Hematopoietic multipotent progenitor cell (in vitro differentiated cells): ENCODE data around the gene THAP2. TPM values are rescaled to one million over a fixed set of nuclear protein-coding genes. Genes with fewer than 3 reads are reported as not detected.
"Not testable (repeated sequence)": the region's sequence is repeated elsewhere in the genome, so short reads cannot be mapped to it uniquely, and the experiment has no call there.

Experiments used
- DNase-seq, 3 donors: peaks; one replicate each; pipeline ENCODE4 v3.0.0-alpha.2; 2011 to 2015; ENCODE audit warnings: low read depth in 2 of 3, low spot score in 2 of 3
- total RNA-seq: library from RNA; depleted of rRNA; stranded (reverse); fragments of >200 nt; gene quantifications from one replicate; pipeline ENCODE4 v1.2.3, GENCODE V29; 2012

THAP2 gene
- total RNA-seq, 1 donor, result 1.6 TPM

DNA sequence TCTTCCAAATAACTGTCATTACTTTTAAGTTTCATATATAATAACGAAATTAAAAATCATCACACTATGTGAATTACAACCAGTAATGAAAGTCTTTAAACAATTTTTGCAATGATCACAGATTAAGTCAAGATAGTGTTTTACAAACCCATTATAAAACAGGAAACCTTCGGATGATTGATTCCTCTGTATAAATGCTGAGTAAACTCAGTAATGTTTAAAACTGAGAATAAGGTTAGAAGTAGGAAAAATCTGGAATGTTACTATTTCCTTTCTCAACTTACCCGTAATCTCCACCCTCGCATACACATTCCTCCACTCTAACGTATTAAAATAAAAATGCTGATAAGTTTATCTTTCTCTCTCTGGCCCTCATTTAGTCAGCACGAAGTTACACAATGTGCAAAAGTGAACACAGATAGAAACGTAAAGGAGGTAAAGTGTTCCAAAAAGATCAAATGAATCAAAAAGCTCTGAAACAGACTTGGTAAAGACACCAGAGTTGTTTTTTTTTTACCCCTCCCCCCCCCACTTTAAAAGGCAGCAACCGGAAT lies 2.0 kb upstream of the THAP2 start:
- no peak for DNase-seq

DNA sequence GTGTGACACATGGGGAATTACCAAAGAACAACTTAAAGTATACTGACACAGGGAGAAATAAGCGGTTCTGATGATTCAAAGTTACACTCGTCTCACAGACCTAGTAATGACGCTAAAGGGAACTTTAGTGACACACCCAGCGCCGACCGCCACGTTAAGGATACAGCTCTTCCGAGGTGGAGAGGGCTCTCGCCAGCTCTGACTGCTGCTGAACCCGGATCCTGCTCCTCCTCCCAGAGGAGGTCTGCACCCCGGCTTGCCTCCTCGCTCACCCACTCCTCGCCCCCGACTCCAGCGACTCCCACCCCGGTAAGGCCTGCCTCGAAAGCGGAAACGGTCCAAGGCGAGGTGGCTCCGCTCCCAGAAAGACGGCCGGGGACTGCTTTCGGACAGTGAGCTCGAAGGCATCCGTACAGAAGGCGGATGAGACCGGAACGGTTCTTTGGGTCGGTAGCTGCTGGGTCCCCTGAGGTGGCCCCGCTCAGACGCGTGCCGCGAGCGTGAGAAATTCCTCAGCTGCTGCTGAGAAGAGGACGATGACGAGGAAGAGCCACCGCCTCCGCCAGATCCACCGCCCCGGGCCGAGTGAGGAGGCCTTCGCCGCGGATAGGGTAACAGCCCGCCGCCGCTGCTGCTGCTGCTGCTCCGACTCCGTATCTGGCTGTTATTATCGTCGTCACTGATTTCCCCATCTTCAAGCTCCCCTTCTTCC lies 1.1 kb upstream of the THAP2 start:
- DNase-seq, result peak; percentile 57 to 68 (median 61)

DNA sequence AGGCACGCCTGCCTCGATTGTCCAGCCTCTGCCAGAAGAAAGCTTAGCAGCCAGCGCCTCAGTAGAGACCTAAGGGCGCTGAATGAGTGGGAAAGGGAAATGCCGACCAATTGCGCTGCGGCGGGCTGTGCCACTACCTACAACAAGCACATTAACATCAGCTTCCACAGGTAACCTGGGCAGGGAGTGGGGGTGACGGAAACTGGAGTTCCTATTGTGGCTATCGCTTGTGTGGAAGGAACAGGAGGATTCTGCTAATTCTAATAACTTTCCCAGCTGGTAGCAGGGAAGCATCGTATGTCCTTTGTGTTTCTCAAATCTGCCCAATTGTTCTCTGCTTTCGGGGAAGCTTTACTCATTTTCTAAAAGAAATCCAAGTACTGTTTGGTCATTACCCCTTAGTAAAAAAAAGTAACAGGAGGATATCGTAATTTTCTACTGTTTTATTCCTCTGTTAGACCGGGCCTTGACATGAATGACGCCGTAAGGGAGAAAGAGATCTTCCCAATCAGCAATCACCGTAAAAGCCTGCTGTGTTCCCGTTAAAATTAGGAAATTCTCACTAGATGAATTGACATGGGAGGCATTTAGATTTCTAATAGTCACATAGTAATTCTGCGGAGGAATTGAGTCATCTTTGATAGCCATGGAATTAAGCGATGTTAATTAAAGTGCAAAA lies 449 bp downstream of the THAP2 start:
- no peak for DNase-seq

GRCh38 chr12:71665090-71665463 lies 976 bp downstream of the THAP2 start:
- DNase-seq, result no peak

- DNase-seq, result no peak
Measured at GRCh38 chr12:71666259-71666658, 2.2 kb downstream of the THAP2 start.

- no peak for DNase-seq
Measured at GRCh38 chr12:71671311-71671710, 7.2 kb downstream of the THAP2 start.

DNA sequence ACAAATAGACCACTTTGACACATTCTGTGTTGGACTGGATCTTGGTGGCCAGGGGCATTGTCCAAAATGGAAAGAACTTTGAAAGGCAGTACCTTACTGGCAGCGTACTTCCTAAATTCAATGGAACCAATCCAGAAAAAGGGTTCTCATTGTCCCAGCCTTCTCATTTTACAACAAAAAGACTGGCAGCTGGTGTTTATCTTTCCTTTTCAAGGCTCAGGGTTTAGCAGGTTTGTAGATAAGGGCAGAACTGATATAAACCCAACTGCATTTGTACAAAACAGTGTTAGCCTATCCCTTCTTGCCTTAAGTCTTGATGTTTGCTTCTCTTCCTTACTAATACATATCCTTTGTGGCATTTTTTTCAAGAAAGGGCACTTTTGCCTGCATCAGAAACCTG lies 7.7 kb downstream of the THAP2 start:
- no peak for DNase-seq

GRCh38 chr12:71682466-71682865 lies 18.4 kb downstream of the THAP2 start:
- DNase-seq, result peak in 1 of 3 donors; percentile 25

DNA sequence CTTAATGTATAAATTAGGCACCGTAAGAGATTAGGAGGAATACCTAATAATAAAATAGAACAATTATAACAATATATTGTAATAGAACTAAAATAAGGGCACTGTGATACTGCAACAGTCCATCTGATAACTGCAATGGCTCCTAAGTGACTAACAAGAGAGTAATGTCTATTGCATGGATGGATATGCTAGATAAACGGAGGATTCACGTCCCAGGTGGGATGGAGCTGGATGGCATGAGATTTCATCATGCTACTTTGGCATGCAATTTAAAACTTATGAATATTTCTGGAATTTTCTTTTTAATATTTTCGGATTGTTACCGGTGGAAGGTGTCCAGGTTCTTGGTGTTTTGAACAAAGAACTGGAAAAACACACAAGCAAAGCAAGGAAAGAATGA lies 19.5 kb downstream of the THAP2 start:
- DNase-seq, result no peak

- peak in 2 of 3 donors; percentile 45 to 62 for DNase-seq
Measured at GRCh38 chr12:71684081-71684480, 20.0 kb downstream of the THAP2 start.

DNA sequence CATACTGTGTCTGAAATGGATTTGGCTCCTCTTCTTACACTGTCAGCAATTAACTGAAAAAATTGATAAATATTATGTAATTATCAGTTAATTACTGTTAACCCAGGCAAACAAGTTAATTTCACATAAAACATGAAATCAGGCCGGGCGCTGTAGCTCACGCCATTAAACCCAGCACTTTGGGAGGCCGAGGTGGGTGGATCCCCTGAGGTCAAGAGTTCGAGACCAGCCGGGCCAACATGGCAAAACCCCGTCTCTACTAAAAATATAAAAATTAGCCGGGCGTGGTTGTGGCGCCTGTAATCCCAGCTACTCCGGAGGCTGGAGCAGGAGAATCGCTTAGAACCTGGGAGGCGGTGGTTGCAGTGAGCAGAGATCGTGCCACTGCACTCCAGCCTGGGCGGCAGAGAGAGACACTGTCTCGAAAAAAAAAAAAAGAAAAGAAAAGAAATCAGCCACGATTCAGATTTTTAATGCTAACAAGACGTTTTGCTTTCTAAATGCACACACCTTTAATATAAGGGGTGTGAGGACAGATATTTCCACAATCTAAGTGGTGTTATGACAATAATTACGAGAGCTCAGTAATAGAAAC lies 21.3 kb downstream of the THAP2 start:
- no peak for DNase-seq

GRCh38 chr12:71685914-71686657 lies 22.0 kb downstream of the THAP2 start, which contains the start of gene TMEM19:
TSS of gene TMEM19 (plus strand) at chr12:71686082. CDS start at chr12:71686681, 599 bp downstream.
- peak; percentile 67 to 90 (median 89) for DNase-seq

- DNase-seq, result no peak
Measured at GRCh38 chr12:71686658-71687025, 22.5 kb downstream of the THAP2 start.

DNA sequence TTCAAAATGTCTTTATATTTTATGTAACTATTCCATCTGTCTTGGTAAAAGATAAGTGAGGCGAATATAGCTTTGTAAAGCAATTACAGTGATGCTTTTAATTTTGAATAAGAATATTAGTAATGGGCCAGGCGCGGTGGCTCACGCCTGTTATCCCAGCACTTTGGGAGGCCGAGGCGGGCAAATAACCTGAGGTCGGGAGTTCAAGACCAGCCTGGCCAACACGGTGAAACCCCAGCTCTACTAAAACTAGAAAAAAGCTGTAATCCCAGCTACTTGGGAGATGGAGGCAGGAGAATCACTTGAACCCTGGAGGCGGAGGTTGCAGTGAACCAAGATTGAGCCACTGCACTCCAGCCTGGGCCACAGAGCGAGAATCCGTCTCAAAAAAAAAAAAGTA lies 23.1 kb downstream of the THAP2 start:
- not testable (repeated sequence) for DNase-seq

GRCh38 chr12:71688961-71689570 lies 25.0 kb downstream of the THAP2 start:
- no peak for DNase-seq

- DNase-seq, result no peak
Measured at GRCh38 chr12:71691504-71692129, 27.5 kb downstream of the THAP2 start.

DNA sequence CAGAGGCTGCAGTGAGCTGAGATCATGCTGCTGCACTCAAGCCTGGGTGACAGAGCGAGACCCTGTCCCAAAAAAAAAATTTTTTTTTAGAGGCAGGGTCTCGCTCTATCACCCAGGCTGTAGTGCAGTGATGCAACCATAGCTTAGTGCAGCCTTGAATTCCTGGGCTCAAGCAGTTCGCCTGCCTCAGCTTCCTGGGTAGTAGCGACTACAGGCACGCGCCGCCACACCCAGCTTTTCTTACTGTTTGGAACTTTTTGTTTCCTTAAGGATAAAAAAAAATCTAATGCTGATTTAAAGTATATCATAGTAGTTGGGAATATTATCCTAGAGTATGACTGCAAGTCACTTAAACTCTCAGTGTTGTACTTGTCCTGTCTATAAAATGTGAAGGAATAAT lies 29.0 kb downstream of the THAP2 start:
- no peak for DNase-seq

DNA sequence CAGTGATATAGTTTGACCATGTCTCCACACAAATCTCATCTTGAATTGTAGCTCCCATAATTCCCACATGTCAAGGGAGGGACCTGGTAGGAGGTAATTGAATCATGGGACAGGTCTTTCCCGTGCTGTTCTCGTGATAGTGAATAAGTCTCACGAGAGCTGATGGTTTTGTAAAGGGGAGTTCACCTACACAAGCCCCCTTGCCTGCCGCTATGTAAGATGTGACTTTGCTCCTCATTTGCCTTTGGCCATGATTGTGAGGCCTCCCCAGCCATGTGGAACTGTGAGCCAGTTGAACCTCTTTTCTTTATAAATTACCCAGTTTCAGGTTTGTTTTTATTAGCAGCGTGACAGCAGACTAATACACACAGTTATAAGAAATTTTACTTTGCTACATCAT lies 29.6 kb downstream of the THAP2 start:
- DNase-seq, result not testable (repeated sequence)

DNA sequence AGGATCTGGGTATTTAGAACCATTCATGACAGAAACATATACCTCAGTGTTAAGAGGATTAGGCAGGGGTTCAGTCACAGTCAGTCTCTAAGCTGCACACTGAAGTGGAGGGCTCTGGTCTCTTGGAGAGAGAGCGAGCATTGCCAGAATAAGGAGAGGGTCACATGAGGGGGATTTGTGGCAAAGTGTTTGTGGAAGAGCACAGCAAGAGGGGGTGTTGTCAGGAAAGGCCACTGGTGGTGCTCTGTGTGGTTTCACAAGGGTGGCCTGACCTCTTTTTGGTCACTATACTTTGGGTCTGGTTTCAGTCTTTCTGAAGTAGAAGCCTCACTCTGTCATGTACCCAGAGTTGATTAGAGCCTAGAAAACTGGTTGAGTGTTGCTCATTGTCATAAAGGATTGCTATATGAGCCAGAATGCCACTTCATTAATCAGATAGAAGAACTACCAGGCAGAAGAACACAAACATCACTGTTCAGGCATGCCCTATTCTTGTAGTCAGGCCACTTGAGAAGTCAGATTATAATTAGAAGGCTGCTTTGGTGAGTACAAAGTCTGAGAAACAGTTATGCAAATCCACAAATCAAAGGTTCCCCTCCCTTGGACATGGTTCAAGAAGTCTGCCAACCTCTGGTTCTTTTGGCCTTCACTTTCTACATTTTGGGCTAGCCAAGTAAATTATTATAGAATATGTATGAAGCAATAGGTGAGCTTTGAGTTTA lies 30.2 kb downstream of the THAP2 start:
- DNase-seq, result no peak
